Cardiac fibroblast (primary cell): Measurements from ENCODE around the gene TMEM114.
A peak's percentile ranks its signal among the peaks of the same experiment; 100 is the strongest.

Source experiments
- DNase-seq, 2 donors: peaks; one replicate each; pipeline versions ENCODE4 v3.0.0 to v3.0.0-alpha.2; 2010; ENCODE audit warnings: low read depth in 2 of 2
- H3K4me3 ChIP-seq, 2 donors: replicated peaks in 1 of 2; 1 replicate in 1 of 2; 2 replicates in 1 of 2; pipeline ENCODE4 v1.5.1; 2011; ENCODE audit warnings: low read depth in 2 of 2, low read length in 2 of 2, mild to moderate bottlenecking in 2 of 2, moderate library complexity in 1 of 2
- CTCF ChIP-seq: IDR thresholded peaks from one replicate; pipeline ENCODE4 v1.5.1; 2011; ENCODE audit warnings: low read depth, mild to moderate bottlenecking, low read length, inconsistent platforms

TMEM114 gene

GRCh38 chr16:8630255-8630953 lies 40.1 kb upstream of the TMEM114 start:
- no peak for TF ChIP-seq CTCF
- DNase-seq: no peak
- H3K4me3 ChIP-seq: no peak overlapping the region

GRCh38 chr16:8628981-8629725 lies 38.8 kb upstream of the TMEM114 start:
- TF ChIP-seq CTCF: no peak
- H3K4me3 ChIP-seq: no peak overlapping the region
- no peak for DNase-seq

GRCh38 chr16:8627456-8627855 lies 37.1 kb upstream of the TMEM114 start:
- DNase-seq: no peak
- H3K4me3 ChIP-seq: no peak overlapping the region
- no peak for TF ChIP-seq CTCF

GRCh38 chr16:8626946-8627345 lies 36.6 kb upstream of the TMEM114 start:
- DNase-seq: no peak
- no peak for TF ChIP-seq CTCF
- H3K4me3 ChIP-seq: no peak overlapping the region

- no peak overlapping the region for H3K4me3 ChIP-seq
- no peak for DNase-seq
- TF ChIP-seq CTCF: no peak
These were observed 35.3 kb upstream of the TMEM114 start for GRCh38 chr16:8625491-8626087.

GRCh38 chr16:8623634-8624033 lies 33.3 kb upstream of the TMEM114 start:
- TF ChIP-seq CTCF: no peak
- no peak overlapping the region for H3K4me3 ChIP-seq
- DNase-seq: peak in 1 of 2 donors; percentile 46
